HTERT RPE-1 (cell line): ENCODE data around the gene ACSM3.
"Not testable (repeated sequence)": the region's sequence is repeated elsewhere in the genome, so short reads cannot be mapped to it uniquely, and the experiment has no call there.

ENCODE experiments used
- in situ Hi-C: fragments of 300-500 bp; cut with MboI; formaldehyde crosslinking; loops from 4 replicates; pipeline ENCODE4 v1.14.3; 2020; ENCODE audit warnings: low sequenced_read_pairs

ACSM3 gene

GRCh38 chr16:20805684-20806167, 41.9 kb downstream of the ACSM3 start:
- in situ Hi-C loops = not testable (repeated sequence)

- in situ Hi-C loops = no loop called here
These were observed 42.6 kb downstream of the ACSM3 start, which contains the start of the genes ERI2 and REXO5 for GRCh38 chr16:20806168-20807050. ERI2 (minus strand) TSS chr16:20806472; CDS start chr16:20806430, 42 bp downstream. REXO5 (plus strand) TSS chr16:20806527; CDS start chr16:20806954, 427 bp downstream.

GRCh38 chr16:20807862-20808261, 44.0 kb downstream of the ACSM3 start:
- in situ Hi-C loops = no loop called here

GRCh38 chr16:20811889-20812439, 48.1 kb downstream of the ACSM3 start:
- in situ Hi-C loops = no loop called here

GRCh38 chr16:20812510-20812909, 48.7 kb downstream of the ACSM3 start:
- in situ Hi-C loops = no loop called here

GRCh38 chr16:20814784-20815183, 51.0 kb downstream of the ACSM3 start:
- in situ Hi-C loops = no loop called here

GRCh38 chr16:20818929-20819585, 55.2 kb downstream of the ACSM3 start:
- in situ Hi-C loops = no loop called here

- in situ Hi-C loops = no loop called here
These were observed 57.9 kb downstream of the ACSM3 start for GRCh38 chr16:20821682-20822081.

- in situ Hi-C loops = no loop called here
These were observed 58.9 kb downstream of the ACSM3 start for GRCh38 chr16:20822521-20823325.

GRCh38 chr16:20826039-20826566, 62.3 kb downstream of the ACSM3 start:
- in situ Hi-C loops = no loop called here

- in situ Hi-C loops = no loop called here
These were observed 65.7 kb downstream of the ACSM3 start for GRCh38 chr16:20829536-20829935.

GRCh38 chr16:20830372-20830771, 66.6 kb downstream of the ACSM3 start:
- in situ Hi-C loops = no loop called here

- in situ Hi-C loops = no loop called here
These were observed 69.3 kb downstream of the ACSM3 start for GRCh38 chr16:20833086-20833485.

GRCh38 chr16:20838240-20838639, 74.4 kb downstream of the ACSM3 start:
- in situ Hi-C loops = no loop called here

- in situ Hi-C loops = no loop called here
These were observed 75.7 kb downstream of the ACSM3 start for GRCh38 chr16:20839504-20839903.

GRCh38 chr16:20844054-20844453, 80.2 kb downstream of the ACSM3 start:
- in situ Hi-C loops = no loop called here

- in situ Hi-C loops = no loop called here
These were observed 80.8 kb downstream of the ACSM3 start for GRCh38 chr16:20844588-20844987.

GRCh38 chr16:20846030-20846429, 82.2 kb downstream of the ACSM3 start:
- in situ Hi-C loops = no loop called here

- in situ Hi-C loops = no loop called here
These were observed 82.7 kb downstream of the ACSM3 start for GRCh38 chr16:20846551-20846950.
